GM23338 (cell line): Measurements from ENCODE around the gene SYNCRIP. TPM values are rescaled to one million over a fixed set of nuclear protein-coding genes. Genes with fewer than 3 reads are reported as not detected.
"Not testable (repeated sequence)": the region's sequence is repeated elsewhere in the genome, so short reads cannot be mapped to it uniquely, and the experiment has no call there.

Experiments used
- ATAC-seq: fragments of 200-7000 bp; cut with Tn5 transposase; 3 replicates; pipeline ENCODE4 v1.9.1; 2020
- DNase-seq: peaks from one replicate; pipeline ENCODE4 v3.0.0-alpha.2; 2015; ENCODE audit warnings: low spot score
- H2AFZ ChIP-seq: fragments of 200-600 bp; sonication (generic); 2 replicates; pipeline ENCODE4 v1.8.0; 2016; ENCODE audit warnings: antibody characterized with exemption, mild to moderate bottlenecking, moderate library complexity
- H3F3A ChIP-seq: fragments of 200-600 bp; sonication (generic); replicated peaks from 2 replicates; pipeline ENCODE4 v1.8.0; 2017; ENCODE audit warnings: antibody characterized with exemption, mixed run types, low read depth
- H3K27ac ChIP-seq: fragments of 200-600 bp; sonication (generic); 2 replicates; pipeline ENCODE4 v1.6.1; 2016; ENCODE audit warnings: low read depth
- H3K27me3 ChIP-seq: fragments of 200-600 bp; sonication (generic); 2 replicates; pipeline ENCODE4 v1.8.0; 2016; ENCODE audit warnings: mild to moderate bottlenecking, mixed run types, moderate library complexity; ENCODE audit not compliant: insufficient read depth
- H3K36me3 ChIP-seq: fragments of 200-600 bp; sonication (generic); 2 replicates; pipeline ENCODE4 v1.8.0; 2016; ENCODE audit warnings: mild to moderate bottlenecking; ENCODE audit not compliant: insufficient read depth
- H3K4me1 ChIP-seq: fragments of 200-600 bp; sonication (generic); 2 replicates; pipeline ENCODE4 v1.8.0; 2016; ENCODE audit warnings: mild to moderate bottlenecking, moderate library complexity; ENCODE audit not compliant: insufficient read depth
- H3K4me2 ChIP-seq: fragments of 200-600 bp; sonication (generic); 2 replicates; pipeline ENCODE4 v1.7.1; 2017; ENCODE audit warnings: mixed run types
- H3K4me3 ChIP-seq: fragments of 200-600 bp; sonication (generic); 2 replicates; pipeline ENCODE4 v1.6.1; 2016; ENCODE audit warnings: mixed run types
- H3K79me2 ChIP-seq: fragments of 200-600 bp; sonication (generic); replicated peaks from 2 replicates; pipeline ENCODE4 v1.8.0; 2017; ENCODE audit warnings: mild to moderate bottlenecking; ENCODE audit not compliant: insufficient read depth
- H3K9me2 ChIP-seq: fragments of 200-600 bp; sonication (generic); 2 replicates; pipeline ENCODE4 v1.8.0; 2017; ENCODE audit not compliant: insufficient read depth
- H4K20me1 ChIP-seq: fragments of 200-600 bp; sonication (generic); replicated peaks from 2 replicates; pipeline ENCODE4 v1.8.0; 2017; ENCODE audit warnings: mild to moderate bottlenecking; ENCODE audit not compliant: insufficient read depth
- H3K27ac Mint-ChIP-seq: 2 replicates; pipeline ENCODE4 v1.8.0; 2020; ENCODE audit warnings: inconsistent platforms, mild to moderate bottlenecking, moderate library complexity, mixed read lengths
- H3K27me3 Mint-ChIP-seq: 3 replicates; pipeline ENCODE4 v1.8.0; 2022; ENCODE audit warnings: low read depth, mild to moderate bottlenecking, moderate library complexity, mixed read lengths, inconsistent platforms; ENCODE audit not compliant: insufficient read depth, poor library complexity
- H3K36me3 Mint-ChIP-seq: 3 replicates; pipeline ENCODE4 v1.8.0; 2021; ENCODE audit warnings: low read depth, mild to moderate bottlenecking, inconsistent platforms, moderate library complexity, mixed read lengths
- H3K4me1 Mint-ChIP-seq: 3 replicates; pipeline ENCODE4 v1.8.0; 2020; ENCODE audit warnings: mild to moderate bottlenecking, inconsistent platforms, mixed read lengths
- H3K4me3 Mint-ChIP-seq: 3 replicates; pipeline ENCODE4 v1.8.0; 2021; ENCODE audit warnings: moderate library complexity, mild to moderate bottlenecking, inconsistent platforms, mixed read lengths
- H3K9me3 Mint-ChIP-seq: 3 replicates; pipeline ENCODE4 v1.8.0; 2020; ENCODE audit warnings: moderate library complexity, mild to moderate bottlenecking, inconsistent platforms, mixed read lengths
- CTCF ChIP-seq, 2 experiments: fragments of 200-600 bp in 1 of 2; sonication (generic) in 1 of 2; conservative IDR thresholded peaks; 2 replicates each; pipeline versions ENCODE4 v1.5.1 to v1.6.1; 2016 to 2017; ENCODE audit warnings: antibody characterized with exemption in 2 of 2, low read depth in 2 of 2, mild to moderate bottlenecking in 2 of 2, moderate library complexity in 1 of 2
- EZH2 ChIP-seq: fragments of 200-600 bp; sonication (generic); IDR thresholded peaks from one replicate; pipeline ENCODE4 v1.8.0; 2017; ENCODE audit warnings: antibody characterized with exemption, mild to moderate bottlenecking, low read depth; ENCODE audit not compliant: unreplicated experiment
- JUNB ChIP-seq: IDR thresholded peaks from one replicate; pipeline ENCODE4 v1.6.1; 2016; ENCODE audit warnings: antibody characterized with exemption; ENCODE audit not compliant: unreplicated experiment
- NANOG ChIP-seq: IDR thresholded peaks from 2 replicates; pipeline ENCODE4 v1.6.1; 2016; ENCODE audit warnings: antibody characterized with exemption, borderline replicate concordance
- POLR2AphosphoS5 ChIP-seq: IDR thresholded peaks from 2 replicates; pipeline ENCODE4 v1.6.1; 2016; ENCODE audit warnings: antibody characterized with exemption, low read depth
- REST ChIP-seq: IDR thresholded peaks from one replicate; pipeline ENCODE4 v1.6.1; 2018; ENCODE audit warnings: antibody characterized with exemption; ENCODE audit not compliant: unreplicated experiment
- ZNF331 ChIP-seq: fragments of 250-450 bp; sonication (Bioruptor Pico); IDR thresholded peaks from 2 replicates; pipeline ENCODE4 v1.5.0; 2020; ENCODE audit warnings: low read depth, mild to moderate bottlenecking, moderate library complexity
- polyA plus RNA-seq: library from polyadenylated mRNA; unstranded; fragments of >200 nt; fragmentation: Nextera tagmentation; extraction: Ambion mirVana; gene quantifications from 2 replicates; pipeline ENCODE4 v1.2.1, GENCODE V29; 2016
- total RNA-seq: library from RNA; depleted of rRNA; stranded (reverse); fragments of >200 nt; shearing (Covaris generic); gene quantifications from 2 replicates; pipeline ENCODE4 v1.2.3, GENCODE V29; 2014
- TF ChIP-seq, protein P1 (sequence below): IDR thresholded peaks from 2 replicates; pipeline ENCODE4 v1.6.1; 2016; ENCODE audit warnings: antibody characterized with exemption

Gene SYNCRIP
- total and polyA plus RNA-seq, 2 experiments from 2014 or later: 163 to 164 TPM

DNA sequence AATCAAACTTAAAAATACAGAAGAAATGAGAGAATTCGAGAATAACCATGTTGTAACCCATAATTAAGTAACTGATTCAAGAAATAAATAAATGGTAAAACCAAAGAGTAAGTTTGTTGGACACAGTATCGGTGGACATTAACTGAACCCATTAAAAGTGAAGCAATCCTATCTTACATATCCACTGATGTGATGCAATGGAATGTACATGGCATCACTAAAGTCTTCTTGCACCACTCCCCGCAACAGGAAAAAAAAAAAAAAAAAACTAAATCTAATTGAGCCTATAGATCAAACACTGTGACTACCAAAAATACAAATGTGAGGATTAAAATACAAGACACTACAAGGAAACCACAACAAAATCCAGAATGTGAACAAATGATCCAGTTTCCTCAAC is 56.9 kb downstream of the SYNCRIP start (continued):
- TF ChIP-seq, protein P1, sequence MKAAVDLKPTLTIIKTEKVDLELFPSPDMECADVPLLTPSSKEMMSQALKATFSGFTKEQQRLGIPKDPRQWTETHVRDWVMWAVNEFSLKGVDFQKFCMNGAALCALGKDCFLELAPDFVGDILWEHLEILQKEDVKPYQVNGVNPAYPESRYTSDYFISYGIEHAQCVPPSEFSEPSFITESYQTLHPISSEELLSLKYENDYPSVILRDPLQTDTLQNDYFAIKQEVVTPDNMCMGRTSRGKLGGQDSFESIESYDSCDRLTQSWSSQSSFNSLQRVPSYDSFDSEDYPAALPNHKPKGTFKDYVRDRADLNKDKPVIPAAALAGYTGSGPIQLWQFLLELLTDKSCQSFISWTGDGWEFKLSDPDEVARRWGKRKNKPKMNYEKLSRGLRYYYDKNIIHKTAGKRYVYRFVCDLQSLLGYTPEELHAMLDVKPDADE: no peak
- TF ChIP-seq EZH2 (no peak), NANOG (no peak)

DNA sequence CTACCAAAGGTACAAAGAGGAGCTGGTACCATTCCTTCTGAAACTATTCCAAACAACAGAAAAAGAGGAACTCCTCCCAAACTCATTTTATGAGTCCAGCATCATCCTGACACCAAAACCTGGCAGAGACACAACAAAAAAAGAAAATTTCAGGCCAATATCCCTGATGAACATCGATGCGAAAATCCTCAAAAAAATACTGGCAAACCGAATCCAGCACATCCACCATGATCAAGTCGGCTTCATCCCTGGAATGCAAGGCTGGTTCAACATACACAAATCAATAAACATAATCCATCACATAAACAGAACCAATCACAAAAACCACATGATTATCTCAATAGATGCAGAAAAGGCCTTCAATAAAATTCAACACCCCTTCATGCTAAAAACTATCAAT is 59.9 kb downstream of the SYNCRIP start:
- not testable (repeated sequence) for H4K20me1 ChIP-seq, H2AFZ ChIP-seq, H3K27ac Mint-ChIP-seq, H3K27me3 ChIP-seq, H3F3A ChIP-seq, DNase-seq, H3K27ac ChIP-seq, ATAC-seq, H3K4me3 ChIP-seq, H3K36me3 ChIP-seq, H3K9me2 ChIP-seq, H3K27me3 Mint-ChIP-seq, H3K4me2 ChIP-seq, H3K4me3 Mint-ChIP-seq
- Mint-ChIP-seq H3K9me3 (peaks cover 32% of the 10 kb centered on the region), H3K4me1 (peaks cover 13% of the 10 kb centered on the region), H3K36me3 (peaks cover 43% of the 10 kb centered on the region)
- H3K4me1 ChIP-seq: peaks cover 18% of the 10 kb centered on the region; the same call in 1 of the 2 replicates
- H3K79me2 ChIP-seq: peaks cover 68% of the 10 kb centered on the region

DNA sequence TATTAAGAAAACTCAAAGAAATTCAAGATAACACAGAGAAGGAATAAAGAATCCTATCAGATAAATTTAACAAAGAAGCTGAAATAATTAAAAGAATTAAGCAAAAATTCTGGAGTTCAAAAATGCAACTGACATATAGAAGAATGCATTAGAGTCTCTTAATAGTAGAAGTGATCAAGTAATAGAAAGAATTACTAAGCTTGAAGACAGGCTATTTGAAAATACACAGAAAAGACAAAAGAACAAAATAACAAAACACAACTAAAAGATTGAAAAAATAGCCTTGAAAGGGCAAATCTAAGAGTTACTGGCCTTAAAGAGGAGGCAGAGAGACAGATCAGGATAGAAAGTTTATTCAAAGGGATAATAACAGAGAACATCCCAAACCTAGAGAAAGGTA is 61.1 kb downstream of the SYNCRIP start:
- peaks cover 13% of the 10 kb centered on the region for H3K4me1 Mint-ChIP-seq
- no peak for TF ChIP-seq JUNB
- H3K27ac Mint-ChIP-seq: no peak overlapping the region
- Histone ChIP-seq H3K4me1 (peaks cover 18% of the 10 kb centered on the region; the same call in 1 of the 2 replicates), H3K4me3 (peak overlapping the region; percentile 22; the same call in 1 of the 2 replicates), H3K9me2 (0 out of 2 replicates have a peak, but pooled peaks cover 4% of the 10 kb centered on the region), H3K36me3 (0 out of 2 replicates have a peak, but pooled peaks cover 7% of the 10 kb centered on the region), H2AFZ (no peak overlapping the region), H3K27me3 (no peaks in the 10 kb centered on the region), H3K4me2 (peak overlapping the region; percentile 61; the same call in 1 of the 2 replicates), H3K79me2 (peaks cover 63% of the 10 kb centered on the region), H4K20me1 (no peaks in the 10 kb centered on the region), H3F3A (no peaks in the 10 kb centered on the region), H3K27ac (no peak overlapping the region)
- H3K27me3 Mint-ChIP-seq: peaks cover 7% of the 10 kb centered on the region
- no peak for DNase-seq
- H3K4me3 Mint-ChIP-seq: no peak overlapping the region; the same call in 2 of the 3 replicates
- peaks cover 43% of the 10 kb centered on the region for H3K36me3 Mint-ChIP-seq
- ATAC-seq: no peak
- H3K9me3 Mint-ChIP-seq: peaks cover 32% of the 10 kb centered on the region

DNA sequence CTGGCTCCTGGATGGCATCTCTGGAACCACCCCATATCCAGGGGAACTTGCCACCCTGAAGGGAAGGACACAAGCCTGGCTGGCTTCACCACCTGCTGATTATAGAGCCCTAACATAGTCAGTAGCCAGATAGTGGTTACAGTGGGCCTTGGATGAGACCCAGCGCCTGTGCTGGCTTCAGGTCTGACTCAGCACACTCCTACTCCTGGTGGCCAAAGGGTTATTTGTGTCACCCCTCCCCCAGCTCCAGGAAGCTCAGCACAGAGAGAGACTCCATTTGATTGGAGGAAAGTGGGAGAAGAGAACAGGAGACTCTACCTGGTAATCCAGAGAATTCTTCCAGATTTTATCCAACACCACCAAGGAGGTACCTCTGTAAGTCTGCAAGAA is 61.8 kb downstream of the SYNCRIP start:
- H3K27ac ChIP-seq: no peak overlapping the region
- DNase-seq (peak; percentile 41), ATAC-seq (peak; percentile 93)
- H2AFZ ChIP-seq: no peak overlapping the region
- peak overlapping the region; percentile 22; the same call in 1 of the 2 replicates for H3K4me3 ChIP-seq
- Mint-ChIP-seq H3K36me3 (peaks cover 42% of the 10 kb centered on the region), H3K4me3 (no peak overlapping the region), H3K9me3 (peaks cover 32% of the 10 kb centered on the region), H3K27me3 (peaks cover 7% of the 10 kb centered on the region), H3K4me1 (peaks cover 13% of the 10 kb centered on the region), H3K27ac (peak overlapping the region; percentile 68)
- no peaks in the 10 kb centered on the region for H3F3A ChIP-seq
- H3K27me3 ChIP-seq: no peaks in the 10 kb centered on the region
- 0 out of 2 replicates have a peak, but pooled peaks cover 7% of the 10 kb centered on the region for H3K36me3 ChIP-seq
- peaks cover 18% of the 10 kb centered on the region; the same call in 1 of the 2 replicates for H3K4me1 ChIP-seq
- H3K79me2 ChIP-seq: peaks cover 60% of the 10 kb centered on the region
- 0 out of 2 replicates have a peak, but pooled peaks cover 4% of the 10 kb centered on the region for H3K9me2 ChIP-seq
- peak overlapping the region; percentile 61; the same call in 1 of the 2 replicates for H3K4me2 ChIP-seq
- no peaks in the 10 kb centered on the region for H4K20me1 ChIP-seq
- TF ChIP-seq NANOG: no peak
- no peak for TF ChIP-seq JUNB
- TF ChIP-seq ZNF331 (CRISPR knock-in tag): no peak
- no peak for TF ChIP-seq REST
- TF ChIP-seq POLR2AphosphoS5: no peak
- no peak for TF ChIP-seq CTCF (conservative IDR thresholded peaks at IDR 0.05; ENCODE audit: low read depth in 2 of 2)
